ENCODE data around the gene RFPL3.

The RFPL3 gene

DNA sequence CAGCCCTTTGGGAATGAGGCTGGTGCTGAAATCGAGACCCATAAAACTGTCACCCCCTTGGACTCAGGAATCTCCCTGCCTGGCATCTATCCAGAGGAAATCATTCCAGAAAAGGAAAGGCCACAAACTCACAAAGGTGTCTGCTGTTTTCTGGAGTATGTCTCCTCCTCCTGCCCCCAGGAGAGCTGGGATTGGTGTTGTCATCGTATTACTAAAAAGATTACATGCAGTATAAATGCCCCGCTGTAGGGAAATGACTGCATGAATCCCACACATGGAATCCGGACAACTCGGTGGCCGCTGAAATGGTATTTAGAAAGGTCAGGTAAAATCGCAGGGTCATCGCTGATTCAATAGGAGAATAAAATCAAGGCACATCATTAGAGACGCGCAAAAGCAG is 18.9 kb upstream of the RFPL3 start:
- Histone ChIP-seq H3K27me3 (ENCODE audit: control insufficient read depth in 3 of 3, insufficient read depth in 3 of 3, low read depth in 1 of 3, low read length in 3 of 3) (no peaks in the 10 kb centered on the region), H3K4me1 (ENCODE audit: control insufficient read depth in 2 of 2, insufficient read depth in 1 of 2, low read depth in 1 of 2, low read length in 2 of 2) (peaks cover 51 to 59% of the 10 kb centered on the region in 2 donors), H2AFZ (ENCODE audit: low read length) (no peak overlapping the region), H3K18ac (ENCODE audit: low read length) (no peak overlapping the region), H2BK12ac (ENCODE audit: low read length) (peak overlapping the region; percentile 10), H3K36me3 (replicated peaks in 1 of 2; ENCODE audit: control insufficient read depth in 2 of 2, insufficient read depth in 2 of 2, low read length in 2 of 2) (no peaks in the 10 kb centered on the region), H3K27ac (replicated peaks; ENCODE audit: low read length) (no peak overlapping the region), H2BK15ac (ENCODE audit: low read length) (no peak overlapping the region), H3K4me3 (ENCODE audit: low read length in 2 of 2) (no peak overlapping the region), H3K79me1 (ENCODE audit: low read depth, low read length) (peaks cover under 1% of the 10 kb centered on the region), H2BK5ac (ENCODE audit: low read length) (peak overlapping the region; percentile 7), H2AK5ac (ENCODE audit: low read depth, low read length) (peak overlapping the region; percentile 27), H3K9ac (ENCODE audit: low read depth, low read length, poor library complexity) (no peak overlapping the region), H3K4me2 (ENCODE audit: insufficient read depth, low read length, poor library complexity, severe bottlenecking) (no peak overlapping the region), H4K8ac (ENCODE audit: low read depth, low read length) (no peak overlapping the region), H2BK120ac (ENCODE audit: low read depth, low read length) (no peak overlapping the region), H4K91ac (ENCODE audit: low read depth, low read length, poor library complexity) (peak overlapping the region; percentile 41), H3K23ac (ENCODE audit: low read depth, low read length, poor library complexity) (no peak overlapping the region), H3K9me3 (replicated peaks in 1 of 2; ENCODE audit: control insufficient read depth in 2 of 2, insufficient read depth in 1 of 2, low read depth in 1 of 2, low read length in 2 of 2) (peaks cover 0 to 1% of the 10 kb centered on the region in 2 donors), H3K14ac (ENCODE audit: low read length) (no peak overlapping the region), H3K4ac (ENCODE audit: low read length) (no peak overlapping the region)
- WGBS, 2 donors (ENCODE audit: extremely low coverage in 2 of 2, insufficient read length in 2 of 2, insufficient replicate concordance in 1 of 2) = no CpG with 5 or more reads among the region's 10 CpGs
- no peak for DNase-seq (ENCODE audit: low spot score)

DNA sequence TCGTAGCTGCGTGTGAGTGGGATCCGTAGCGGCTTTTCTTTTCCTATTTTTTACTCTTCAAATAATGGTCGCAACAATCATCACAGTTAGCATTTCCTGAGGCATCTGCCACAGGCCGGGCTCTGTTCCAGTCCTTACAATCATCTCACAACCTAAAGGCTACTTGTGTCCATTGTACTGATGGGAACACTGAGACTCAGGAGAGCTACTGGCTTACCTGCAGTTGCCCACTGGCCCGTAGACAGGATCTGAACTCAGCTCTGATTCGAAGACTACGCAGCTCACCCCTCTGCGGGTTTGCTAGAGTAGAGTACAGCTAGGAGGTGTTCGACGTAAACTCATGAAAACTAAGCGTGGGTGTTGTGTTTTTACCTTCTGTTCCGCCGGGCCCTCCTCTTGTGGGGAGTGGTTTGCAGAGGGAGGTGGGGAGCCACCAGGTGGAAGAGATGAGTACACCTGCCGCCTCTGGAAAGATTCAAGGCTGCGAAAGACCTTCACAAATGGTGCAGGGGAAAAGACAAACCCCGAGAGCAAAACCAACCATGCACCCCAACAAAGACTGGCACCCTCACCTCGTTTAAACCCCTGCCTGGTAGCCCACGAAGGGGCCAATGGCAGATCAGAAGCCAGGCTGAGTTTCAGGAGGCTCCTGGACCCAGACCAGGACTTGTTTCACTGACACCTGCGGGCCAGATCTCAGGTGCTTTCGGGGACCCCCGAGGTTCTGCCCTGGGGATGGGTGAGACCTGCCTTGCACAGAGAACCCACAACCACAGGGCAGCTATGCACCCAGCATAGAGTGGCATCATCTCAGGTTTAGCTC is 18.3 kb upstream of the RFPL3 start:
- H3K4me3 ChIP-seq (ENCODE audit: low read length in 2 of 2) = no peak overlapping the region
- no peak overlapping the region for H3K4me2 ChIP-seq (ENCODE audit: insufficient read depth, low read length, poor library complexity, severe bottlenecking)
- H2BK12ac ChIP-seq (ENCODE audit: low read length) = peak overlapping the region; percentile 93
- H3K9me3 ChIP-seq (replicated peaks in 1 of 2; ENCODE audit: control insufficient read depth in 2 of 2, insufficient read depth in 1 of 2, low read depth in 1 of 2, low read length in 2 of 2) = no peaks in the 10 kb centered on the region
- DNase-seq (ENCODE audit: low spot score) = no peak
- no CpG with 5 or more reads among the region's 23 CpGs for WGBS, 2 donors (ENCODE audit: extremely low coverage in 2 of 2, insufficient read length in 2 of 2, insufficient replicate concordance in 1 of 2)
- H4K8ac ChIP-seq (ENCODE audit: low read depth, low read length) = no peak overlapping the region
- peak overlapping the region; percentile 0 for H4K91ac ChIP-seq (ENCODE audit: low read depth, low read length, poor library complexity)
- no peak overlapping the region for H3K23ac ChIP-seq (ENCODE audit: low read depth, low read length, poor library complexity)
- H3K27ac ChIP-seq (replicated peaks; ENCODE audit: low read length) = no peak overlapping the region
- no peaks in the 10 kb centered on the region for H3K27me3 ChIP-seq (ENCODE audit: control insufficient read depth in 3 of 3, insufficient read depth in 3 of 3, low read depth in 1 of 3, low read length in 3 of 3)
- H2BK5ac ChIP-seq (ENCODE audit: low read length) = peak overlapping the region; percentile 69
- H2BK15ac ChIP-seq (ENCODE audit: low read length) = no peak overlapping the region
- H3K4me1 ChIP-seq (ENCODE audit: control insufficient read depth in 2 of 2, insufficient read depth in 1 of 2, low read depth in 1 of 2, low read length in 2 of 2) = peaks cover 50 to 65% of the 10 kb centered on the region in 2 donors
- H3K14ac ChIP-seq (ENCODE audit: low read length) = no peak overlapping the region
- no peak overlapping the region for H3K9ac ChIP-seq (ENCODE audit: low read depth, low read length, poor library complexity)
- H2AK5ac ChIP-seq (ENCODE audit: low read depth, low read length) = peak overlapping the region; percentile 17
- H3K36me3 ChIP-seq (replicated peaks in 1 of 2; ENCODE audit: control insufficient read depth in 2 of 2, insufficient read depth in 2 of 2, low read length in 2 of 2) = no peaks in the 10 kb centered on the region
- H3K4ac ChIP-seq (ENCODE audit: low read length) = no peak overlapping the region
- H3K18ac ChIP-seq (ENCODE audit: low read length) = peak overlapping the region; percentile 51
- no peaks in the 10 kb centered on the region for H3K79me1 ChIP-seq (ENCODE audit: low read depth, low read length)
- peak overlapping the region; percentile 98 for H2BK120ac ChIP-seq (ENCODE audit: low read depth, low read length)
- H2AFZ ChIP-seq (ENCODE audit: low read length) = no peak overlapping the region

DNA sequence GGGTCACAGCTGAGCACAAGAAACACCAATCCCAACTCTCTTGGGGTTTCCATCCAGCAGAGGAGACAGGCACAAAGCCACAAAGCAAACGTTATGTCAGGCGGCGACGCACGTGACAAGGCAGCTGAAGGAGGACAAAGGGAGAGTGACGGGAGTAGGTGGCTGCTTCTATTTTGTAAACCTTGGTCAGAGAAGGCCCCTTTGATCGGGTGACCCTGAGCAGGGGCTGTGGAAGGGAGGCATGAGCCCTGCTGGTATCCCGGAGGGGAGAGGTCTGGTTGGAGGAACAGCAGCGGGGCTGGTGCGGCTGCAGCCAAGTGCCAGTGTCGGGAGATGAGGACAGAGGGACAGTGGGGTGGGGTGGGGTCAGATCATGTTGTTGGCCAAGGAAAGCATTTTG is 17.3 kb upstream of the RFPL3 start:
- Histone ChIP-seq H3K4me3 (ENCODE audit: low read length in 2 of 2) (no peak overlapping the region), H3K27ac (replicated peaks; ENCODE audit: low read length) (peak overlapping the region; percentile 86), H3K14ac (ENCODE audit: low read length) (no peak overlapping the region), H2BK120ac (ENCODE audit: low read depth, low read length) (peak overlapping the region; percentile 98), H3K36me3 (replicated peaks in 1 of 2; ENCODE audit: control insufficient read depth in 2 of 2, insufficient read depth in 2 of 2, low read length in 2 of 2) (no peaks in the 10 kb centered on the region), H2AK5ac (ENCODE audit: low read depth, low read length) (peak overlapping the region; percentile 94), H3K79me1 (ENCODE audit: low read depth, low read length) (no peaks in the 10 kb centered on the region), H2BK5ac (ENCODE audit: low read length) (peak overlapping the region; percentile 69), H2AFZ (ENCODE audit: low read length) (peak overlapping the region; percentile 19), H3K4ac (ENCODE audit: low read length) (no peak overlapping the region), H3K4me2 (ENCODE audit: insufficient read depth, low read length, poor library complexity, severe bottlenecking) (no peak overlapping the region), H4K8ac (ENCODE audit: low read depth, low read length) (peak overlapping the region; percentile 44), H3K18ac (ENCODE audit: low read length) (peak overlapping the region; percentile 44), H2BK15ac (ENCODE audit: low read length) (peak overlapping the region; percentile 18), H3K9me3 (replicated peaks in 1 of 2; ENCODE audit: control insufficient read depth in 2 of 2, insufficient read depth in 1 of 2, low read depth in 1 of 2, low read length in 2 of 2) (no peaks in the 10 kb centered on the region), H4K91ac (ENCODE audit: low read depth, low read length, poor library complexity) (peak overlapping the region; percentile 93), H3K27me3 (ENCODE audit: control insufficient read depth in 3 of 3, insufficient read depth in 3 of 3, low read depth in 1 of 3, low read length in 3 of 3) (no peaks in the 10 kb centered on the region), H2BK12ac (ENCODE audit: low read length) (peak overlapping the region; percentile 93), H3K9ac (ENCODE audit: low read depth, low read length, poor library complexity) (no peak overlapping the region), H3K4me1 (ENCODE audit: control insufficient read depth in 2 of 2, insufficient read depth in 1 of 2, low read depth in 1 of 2, low read length in 2 of 2) (peaks cover 39 to 74% of the 10 kb centered on the region in 2 donors), H3K23ac (ENCODE audit: low read depth, low read length, poor library complexity) (no peak overlapping the region)
- DNase-seq (ENCODE audit: low spot score) = no peak
- WGBS, 2 donors (ENCODE audit: extremely low coverage in 2 of 2, insufficient read length in 2 of 2, insufficient replicate concordance in 1 of 2) = no CpG with 5 or more reads among the region's 11 CpGs

- peak overlapping the region; percentile 51 for H3K18ac ChIP-seq (ENCODE audit: low read length)
- no peaks in the 10 kb centered on the region for H3K36me3 ChIP-seq (replicated peaks in 1 of 2; ENCODE audit: control insufficient read depth in 2 of 2, insufficient read depth in 2 of 2, low read length in 2 of 2)
- H3K79me1 ChIP-seq (ENCODE audit: low read depth, low read length) = no peaks in the 10 kb centered on the region
- peak overlapping the region; percentile 86 for H3K27ac ChIP-seq (replicated peaks; ENCODE audit: low read length)
- H3K4me1 ChIP-seq (ENCODE audit: control insufficient read depth in 2 of 2, insufficient read depth in 1 of 2, low read depth in 1 of 2, low read length in 2 of 2) = peaks cover 36 to 71% of the 10 kb centered on the region in 2 donors
- no peak overlapping the region for H3K23ac ChIP-seq (ENCODE audit: low read depth, low read length, poor library complexity)
- H3K4me3 ChIP-seq (ENCODE audit: low read length in 2 of 2) = no peak overlapping the region
- no peak overlapping the region for H4K8ac ChIP-seq (ENCODE audit: low read depth, low read length)
- peak overlapping the region; percentile 24 for H2AFZ ChIP-seq (ENCODE audit: low read length)
- peak overlapping the region; percentile 94 for H2AK5ac ChIP-seq (ENCODE audit: low read depth, low read length)
- peak overlapping the region; percentile 96 for H2BK12ac ChIP-seq (ENCODE audit: low read length)
- peaks cover 0 to 3% of the 10 kb centered on the region in 2 donors for H3K9me3 ChIP-seq (replicated peaks in 1 of 2; ENCODE audit: control insufficient read depth in 2 of 2, insufficient read depth in 1 of 2, low read depth in 1 of 2, low read length in 2 of 2)
- H4K91ac ChIP-seq (ENCODE audit: low read depth, low read length, poor library complexity) = peak overlapping the region; percentile 93
- DNase-seq (ENCODE audit: low spot score) = peak; percentile 63
- H3K9ac ChIP-seq (ENCODE audit: low read depth, low read length, poor library complexity) = no peak overlapping the region
- H3K4me2 ChIP-seq (ENCODE audit: insufficient read depth, low read length, poor library complexity, severe bottlenecking) = peak overlapping the region; percentile 20
- peak overlapping the region; percentile 69 for H2BK5ac ChIP-seq (ENCODE audit: low read length)
- WGBS, 2 donors (ENCODE audit: extremely low coverage in 2 of 2, insufficient read length in 2 of 2, insufficient replicate concordance in 1 of 2) = no CpG with 5 or more reads among the region's 13 CpGs
- H2BK120ac ChIP-seq (ENCODE audit: low read depth, low read length) = peak overlapping the region; percentile 98
- H2BK15ac ChIP-seq (ENCODE audit: low read length) = peak overlapping the region; percentile 18
- H3K14ac ChIP-seq (ENCODE audit: low read length) = peak overlapping the region; percentile 49
- H3K27me3 ChIP-seq (ENCODE audit: control insufficient read depth in 3 of 3, insufficient read depth in 3 of 3, low read depth in 1 of 3, low read length in 3 of 3) = no peaks in the 10 kb centered on the region
- peak overlapping the region; percentile 27 for H3K4ac ChIP-seq (ENCODE audit: low read length)
Measured at GRCh38 chr22:32341122-32341740, 16.4 kb upstream of the RFPL3 start.
